HG03045 (cell line): Measurements from ENCODE around the gene CXCL12.

Experiments used
- ATAC-seq: cut with Tn5 transposase; IDR thresholded peaks from one replicate; pipeline ENCODE4 v1.9.1; 2021; ENCODE audit warnings: mild to moderate bottlenecking, moderate library complexity; ENCODE audit not compliant: unreplicated experiment

The CXCL12 gene

GRCh38 chr10:44335330-44336021 lies 49.4 kb downstream of the CXCL12 start:
- ATAC-seq: no peak

DNA sequence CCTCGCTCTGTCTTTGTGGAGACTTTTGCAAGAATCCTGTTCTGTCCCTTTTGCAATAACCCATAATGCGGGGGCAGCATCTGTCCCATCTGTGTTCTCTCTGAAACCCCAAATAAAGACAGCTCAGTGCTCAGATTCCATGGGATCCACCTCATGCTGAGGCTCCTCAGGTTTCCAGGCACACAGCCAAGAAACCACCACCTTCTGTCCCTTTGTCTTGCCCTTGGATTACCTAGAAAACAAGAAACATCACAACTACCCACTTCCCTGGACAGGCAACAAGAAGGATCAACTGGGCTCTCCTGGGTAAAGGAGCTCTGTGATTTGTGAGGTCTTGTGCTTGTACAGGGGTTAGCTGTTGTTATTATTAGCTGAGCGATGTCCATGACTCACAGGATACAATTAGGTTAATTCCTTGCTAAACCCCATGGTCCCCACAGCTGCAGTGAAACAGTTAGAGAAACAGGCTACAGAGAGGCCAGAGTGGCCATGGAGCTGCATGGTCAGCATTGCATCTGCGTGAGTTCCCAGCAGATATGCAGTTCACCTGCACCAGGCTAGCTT lies 50.2 kb downstream of the CXCL12 start:
- no peak for ATAC-seq

DNA sequence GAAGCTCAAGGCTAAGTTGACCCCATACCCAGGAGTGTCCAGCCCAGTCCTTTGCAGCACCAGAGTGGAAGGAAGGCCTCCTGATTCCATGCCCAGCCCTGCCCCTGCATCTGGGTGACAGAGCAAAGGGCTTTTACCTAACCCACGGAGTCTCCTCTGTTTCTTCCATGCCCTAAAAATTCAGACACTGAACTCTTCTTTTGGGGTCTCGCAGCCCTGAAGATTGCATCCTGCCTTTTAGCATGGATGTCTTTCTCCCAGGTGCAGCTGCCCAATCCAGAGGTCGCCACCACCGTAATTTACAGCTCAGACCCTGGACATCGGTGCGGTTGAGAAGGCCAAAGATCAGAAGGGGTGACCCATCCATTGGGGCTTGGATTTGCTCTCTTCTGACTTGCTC lies 50.8 kb downstream of the CXCL12 start:
- ATAC-seq: no peak

GRCh38 chr10:44333511-44333910 lies 51.4 kb downstream of the CXCL12 start:
- no peak for ATAC-seq

GRCh38 chr10:44332465-44332864 lies 52.4 kb downstream of the CXCL12 start:
- ATAC-seq: no peak

DNA sequence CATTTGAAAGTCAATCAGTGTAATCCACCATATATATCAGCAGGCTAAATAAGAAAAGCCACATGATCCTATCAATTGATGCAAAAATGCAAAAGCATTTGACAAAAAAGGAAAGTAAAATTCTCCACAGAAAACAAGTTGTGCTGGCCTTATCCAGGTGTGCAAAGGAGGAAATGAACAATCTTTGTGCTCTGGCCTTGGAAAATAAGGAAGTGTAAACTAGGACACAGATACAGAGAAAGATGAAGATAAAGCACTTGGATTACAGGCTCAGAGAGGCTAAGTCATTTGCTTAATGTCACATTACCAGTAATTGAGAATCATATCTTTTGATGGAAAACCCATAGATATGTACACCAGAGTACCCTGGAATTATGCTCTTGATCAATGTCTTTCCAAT lies 54.5 kb downstream of the CXCL12 start:
- ATAC-seq: no peak

DNA sequence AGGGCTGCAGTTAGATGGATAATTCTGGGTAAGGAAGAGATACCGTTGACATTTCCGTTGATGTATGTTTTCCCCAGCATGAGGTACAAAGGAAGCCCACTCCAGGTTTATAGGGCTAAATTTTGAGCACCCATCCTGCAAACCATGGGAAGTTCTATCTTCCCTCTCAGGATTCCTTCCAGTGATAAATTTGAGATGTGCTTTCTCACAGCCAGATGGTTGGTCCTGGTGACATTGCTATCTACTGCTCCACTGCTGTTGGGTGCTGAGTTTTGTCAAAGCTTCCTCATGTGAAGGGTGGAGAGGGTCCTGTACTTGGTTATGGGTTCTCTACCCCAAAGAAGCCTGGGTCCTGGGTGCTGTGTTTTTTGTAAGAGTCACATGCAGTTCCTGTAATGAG lies 57.4 kb downstream of the CXCL12 start:
- ATAC-seq: no peak
